Measurements from ENCODE around the gene VASN.

Gene VASN

GRCh38 chr16:4372578-4373355 lies 1.1 kb downstream of the VASN start:
- DNase-seq (ENCODE audit: low read depth in 2 of 2) = no peak

- no peak for DNase-seq (ENCODE audit: low read depth in 2 of 2)
Observed at GRCh38 chr16:4373356-4373908, 1.8 kb downstream of the VASN start.

DNA sequence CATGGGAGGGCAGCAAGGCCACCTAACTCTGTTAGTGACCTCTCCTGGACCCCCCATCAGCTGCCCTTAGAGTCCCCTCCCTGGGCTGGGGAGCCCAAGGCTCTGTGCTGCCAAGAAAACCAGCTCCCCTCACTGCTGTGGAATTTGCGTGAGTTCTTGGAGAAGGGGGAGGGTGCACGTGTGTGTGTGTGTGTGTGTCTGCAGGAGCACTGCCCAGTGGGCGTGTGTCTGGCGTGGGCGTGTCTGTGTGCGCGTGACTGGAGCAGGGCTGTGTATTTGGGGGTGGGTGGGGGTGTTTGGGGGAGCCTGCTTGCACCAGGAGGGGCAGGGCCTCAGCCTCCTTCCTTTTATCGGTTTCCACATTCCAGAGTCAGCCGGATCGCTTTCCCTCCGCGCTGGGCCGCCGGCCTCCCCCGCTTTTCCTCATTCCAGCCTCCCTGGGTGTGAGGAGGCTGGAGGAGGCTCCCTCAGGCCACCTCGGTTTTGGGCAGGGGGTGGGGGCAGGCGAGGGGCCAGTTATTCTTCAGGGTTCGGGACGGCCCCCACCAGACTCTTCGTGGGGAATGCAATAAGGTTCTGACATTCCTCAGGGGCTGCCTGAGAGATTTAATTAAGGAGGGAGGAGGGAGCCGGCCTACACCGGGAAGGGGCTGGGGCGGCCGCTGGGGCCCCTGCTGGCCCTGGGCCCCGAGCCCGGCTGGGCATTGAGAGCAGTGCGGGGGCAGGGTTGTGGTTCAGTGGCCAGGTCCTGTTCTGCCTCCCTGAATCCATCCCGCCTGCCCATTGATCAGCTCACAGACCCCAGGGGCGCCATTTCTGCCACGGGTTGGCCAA lies 2.5 kb downstream of the VASN start:
- DNase-seq (ENCODE audit: low read depth in 2 of 2) = no peak

GRCh38 chr16:4375717-4376116 lies 4.1 kb downstream of the VASN start:
- no peak for DNase-seq (ENCODE audit: low read depth in 2 of 2)

DNA sequence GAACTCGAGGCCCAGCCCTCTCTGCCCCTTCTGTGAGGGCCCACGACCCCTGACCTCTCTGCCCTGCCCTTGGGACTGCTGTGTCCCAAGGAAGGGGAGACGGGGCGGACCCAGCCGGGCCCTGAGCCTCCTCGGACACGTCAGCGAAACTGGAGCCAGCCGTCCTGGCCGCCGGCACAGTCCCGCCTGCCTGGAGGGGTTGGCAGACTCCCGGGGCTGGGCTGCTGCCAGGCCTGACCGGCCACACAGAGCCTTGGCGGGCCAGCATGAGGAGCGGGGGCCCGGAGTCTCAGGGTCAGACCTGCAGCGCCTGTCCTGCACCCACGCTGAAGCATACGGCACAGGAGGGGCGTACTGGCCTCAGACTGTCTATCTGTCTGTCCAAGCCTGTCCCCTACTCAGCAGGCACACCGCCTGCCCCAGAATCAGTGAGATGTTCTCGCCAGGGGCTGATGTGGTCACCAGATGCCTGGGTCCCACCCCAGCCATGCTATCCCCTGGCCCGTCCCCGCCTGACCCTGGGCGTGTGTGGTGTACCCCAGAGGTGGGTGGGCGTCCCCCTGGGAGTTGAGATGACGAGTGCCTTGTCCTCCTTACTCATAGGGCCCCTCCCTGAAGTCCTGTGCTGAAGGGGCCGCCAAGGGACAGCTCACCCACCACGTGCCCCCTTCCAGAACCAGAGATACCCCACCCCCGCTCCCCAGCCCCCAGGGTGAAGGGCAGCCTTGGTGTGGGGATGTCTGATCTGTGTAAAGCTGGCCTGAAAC lies 4.7 kb downstream of the VASN start:
- no peak for DNase-seq (ENCODE audit: low read depth in 2 of 2)

DNA sequence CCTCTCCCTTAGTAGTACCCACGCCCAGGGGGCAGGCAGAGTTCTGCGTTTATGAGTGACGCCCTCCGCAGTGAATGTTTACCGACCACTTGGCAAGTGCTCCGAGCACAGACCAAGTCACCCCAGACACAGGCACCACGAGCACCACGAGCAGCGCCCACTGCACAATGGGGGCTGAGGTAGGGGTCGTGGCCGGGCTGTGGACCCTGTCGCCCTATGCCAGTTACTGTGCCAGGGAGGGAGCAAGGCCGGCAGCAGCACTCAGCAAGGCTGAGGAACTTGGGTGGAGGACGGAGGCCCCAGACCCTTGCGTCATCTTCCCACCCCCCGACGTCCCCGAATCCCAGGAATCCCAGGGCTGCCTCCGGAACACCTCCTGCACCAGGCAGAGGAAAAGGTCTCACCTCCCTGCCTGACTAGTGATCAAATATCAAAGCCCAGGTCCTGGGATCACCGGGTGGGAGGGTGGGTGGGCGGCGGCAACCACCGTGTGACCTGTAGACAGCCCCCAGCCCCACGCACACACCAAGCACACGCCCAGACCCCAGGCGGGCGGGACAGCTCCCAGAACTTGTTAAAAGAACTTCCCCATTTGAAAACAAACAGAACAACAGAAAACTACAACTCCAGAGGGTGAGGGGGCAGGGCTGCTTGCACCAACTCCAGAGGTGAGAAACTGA lies 5.4 kb downstream of the VASN start:
- no peak for DNase-seq (ENCODE audit: low read depth in 2 of 2)

- no peak for DNase-seq (ENCODE audit: low read depth in 2 of 2)
Observed at GRCh38 chr16:4377573-4378154, 6.0 kb downstream of the VASN start.

DNA sequence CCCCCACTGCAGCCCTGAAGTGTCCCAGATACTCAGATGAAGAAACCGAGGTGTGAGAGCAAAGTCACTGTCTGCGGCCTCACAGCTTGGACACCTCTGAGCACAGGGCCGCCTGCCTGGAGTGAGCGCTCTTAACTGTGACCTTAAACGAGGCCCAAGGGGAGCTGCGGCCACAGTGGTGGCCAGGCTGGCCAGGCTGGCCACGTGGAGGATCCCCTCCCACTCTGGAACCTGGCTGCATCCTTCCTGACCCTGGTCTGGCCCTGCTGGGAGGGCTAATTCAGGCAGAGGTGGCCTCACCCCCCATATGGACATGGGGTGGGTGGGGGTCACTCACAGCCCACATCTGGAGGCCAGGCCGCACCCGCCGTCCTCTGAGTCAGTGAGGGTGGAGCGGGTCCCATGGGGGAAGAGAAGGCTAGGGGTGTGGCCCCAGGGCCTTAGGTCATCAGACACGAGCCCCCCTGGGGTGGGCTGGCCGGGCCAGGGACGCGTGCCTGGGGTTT lies 6.6 kb downstream of the VASN start:
- no peak for DNase-seq (ENCODE audit: low read depth in 2 of 2)

GRCh38 chr16:4378999-4379690 lies 7.5 kb downstream of the VASN start:
- no peak for DNase-seq (ENCODE audit: low read depth in 2 of 2)

- no peak for DNase-seq (ENCODE audit: low read depth in 2 of 2)
Observed at GRCh38 chr16:4380119-4381063, 8.7 kb downstream of the VASN start.

DNA sequence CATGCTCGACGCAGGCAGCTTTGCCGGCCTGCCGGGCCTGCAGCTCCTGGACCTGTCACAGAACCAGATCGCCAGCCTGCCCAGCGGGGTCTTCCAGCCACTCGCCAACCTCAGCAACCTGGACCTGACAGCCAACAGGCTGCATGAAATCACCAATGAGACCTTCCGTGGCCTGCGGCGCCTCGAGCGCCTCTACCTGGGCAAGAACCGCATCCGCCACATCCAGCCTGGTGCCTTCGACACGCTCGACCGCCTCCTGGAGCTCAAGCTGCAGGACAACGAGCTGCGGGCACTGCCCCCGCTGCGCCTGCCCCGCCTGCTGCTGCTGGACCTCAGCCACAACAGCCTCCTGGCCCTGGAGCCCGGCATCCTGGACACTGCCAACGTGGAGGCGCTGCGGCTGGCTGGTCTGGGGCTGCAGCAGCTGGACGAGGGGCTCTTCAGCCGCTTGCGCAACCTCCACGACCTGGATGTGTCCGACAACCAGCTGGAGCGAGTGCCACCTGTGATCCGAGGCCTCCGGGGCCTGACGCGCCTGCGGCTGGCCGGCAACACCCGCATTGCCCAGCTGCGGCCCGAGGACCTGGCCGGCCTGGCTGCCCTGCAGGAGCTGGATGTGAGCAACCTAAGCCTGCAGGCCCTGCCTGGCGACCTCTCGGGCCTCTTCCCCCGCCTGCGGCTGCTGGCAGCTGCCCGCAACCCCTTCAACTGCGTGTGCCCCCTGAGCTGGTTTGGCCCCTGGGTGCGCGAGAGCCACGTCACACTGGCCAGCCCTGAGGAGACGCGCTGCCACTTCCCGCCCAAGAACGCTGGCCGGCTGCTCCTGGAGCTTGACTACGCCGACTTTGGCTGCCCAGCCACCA lies 9.7 kb downstream of the VASN start:
- no peak for DNase-seq (ENCODE audit: low read depth in 2 of 2)

GRCh38 chr16:4381935-4382794 lies 10.5 kb downstream of the VASN start:
- no peak for DNase-seq (ENCODE audit: low read depth in 2 of 2)

DNA sequence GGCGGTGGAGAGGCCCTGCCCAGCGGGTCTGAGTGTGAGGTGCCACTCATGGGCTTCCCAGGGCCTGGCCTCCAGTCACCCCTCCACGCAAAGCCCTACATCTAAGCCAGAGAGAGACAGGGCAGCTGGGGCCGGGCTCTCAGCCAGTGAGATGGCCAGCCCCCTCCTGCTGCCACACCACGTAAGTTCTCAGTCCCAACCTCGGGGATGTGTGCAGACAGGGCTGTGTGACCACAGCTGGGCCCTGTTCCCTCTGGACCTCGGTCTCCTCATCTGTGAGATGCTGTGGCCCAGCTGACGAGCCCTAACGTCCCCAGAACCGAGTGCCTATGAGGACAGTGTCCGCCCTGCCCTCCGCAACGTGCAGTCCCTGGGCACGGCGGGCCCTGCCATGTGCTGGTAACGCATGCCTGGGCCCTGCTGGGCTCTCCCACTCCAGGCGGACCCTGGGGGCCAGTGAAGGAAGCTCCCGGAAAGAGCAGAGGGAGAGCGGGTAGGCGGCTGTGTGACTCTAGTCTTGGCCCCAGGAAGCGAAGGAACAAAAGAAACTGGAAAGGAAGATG lies 11.2 kb downstream of the VASN start:
- no peak for DNase-seq (ENCODE audit: low read depth in 2 of 2)

- no peak for DNase-seq (ENCODE audit: low read depth in 2 of 2)
Observed at GRCh38 chr16:4383591-4384444, 12.2 kb downstream of the VASN start.

DNA sequence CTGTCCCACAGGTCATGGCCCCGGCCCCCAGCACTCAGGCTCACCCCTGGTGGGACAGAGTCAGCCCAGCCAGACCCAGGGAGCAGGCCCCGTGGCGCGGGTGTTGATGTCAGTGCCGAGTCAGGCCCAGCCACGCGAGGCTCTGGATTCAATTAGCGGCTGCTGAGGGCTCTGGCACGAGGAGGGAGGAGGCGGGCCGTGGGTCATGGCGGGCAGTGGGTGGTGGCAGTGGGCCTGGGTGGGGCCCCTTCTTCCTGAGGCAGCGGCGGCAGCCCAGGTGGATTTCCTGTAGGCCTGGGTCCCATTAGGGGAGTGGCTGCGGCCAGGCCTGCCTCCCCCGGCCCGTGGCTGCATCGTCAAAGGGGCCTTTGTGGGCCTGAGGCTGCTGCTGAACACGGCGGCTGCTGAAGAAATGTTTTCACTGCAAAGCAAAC lies 12.9 kb downstream of the VASN start:
- no peak for DNase-seq (ENCODE audit: low read depth in 2 of 2)
